HG03159 (cell line): ENCODE measurements around the gene RBBP5.

Source experiments
- ATAC-seq: cut with Tn5 transposase; IDR thresholded peaks from one replicate; pipeline ENCODE4 v1.9.1; 2021; ENCODE audit warnings: mild to moderate bottlenecking, moderate library complexity; ENCODE audit not compliant: unreplicated experiment

The RBBP5 gene

GRCh38 chr1:205133287-205133686, 11.5 kb upstream of the RBBP5 start:
- ATAC-seq = no peak

DNA sequence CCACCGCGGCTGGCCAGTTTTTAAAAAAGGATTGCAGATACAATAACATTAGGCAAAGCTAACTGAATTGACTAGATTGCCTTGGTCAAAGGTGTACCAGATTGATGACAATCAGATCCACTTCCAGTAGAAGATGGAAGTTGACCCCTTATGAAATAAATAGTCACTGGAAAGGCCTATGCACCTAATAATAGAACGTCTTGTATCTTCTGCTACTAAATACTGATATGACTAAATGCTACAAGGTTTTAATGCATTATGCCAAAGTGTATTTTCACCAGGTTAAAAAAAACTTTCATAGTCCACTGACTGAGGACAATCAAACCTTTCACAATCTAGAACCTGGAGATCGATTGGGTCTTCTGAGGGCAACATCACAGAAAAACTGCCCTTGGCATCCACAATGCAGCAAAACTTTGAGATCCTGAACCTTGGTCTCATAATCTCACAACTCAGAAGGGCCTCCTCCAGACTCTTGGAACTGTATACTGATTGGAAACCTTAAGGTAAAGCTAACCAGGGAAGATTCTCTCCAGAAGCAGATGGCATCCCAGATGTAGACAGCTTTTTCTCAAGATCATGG, 7.8 kb upstream of the RBBP5 start:
- ATAC-seq = no peak

DNA sequence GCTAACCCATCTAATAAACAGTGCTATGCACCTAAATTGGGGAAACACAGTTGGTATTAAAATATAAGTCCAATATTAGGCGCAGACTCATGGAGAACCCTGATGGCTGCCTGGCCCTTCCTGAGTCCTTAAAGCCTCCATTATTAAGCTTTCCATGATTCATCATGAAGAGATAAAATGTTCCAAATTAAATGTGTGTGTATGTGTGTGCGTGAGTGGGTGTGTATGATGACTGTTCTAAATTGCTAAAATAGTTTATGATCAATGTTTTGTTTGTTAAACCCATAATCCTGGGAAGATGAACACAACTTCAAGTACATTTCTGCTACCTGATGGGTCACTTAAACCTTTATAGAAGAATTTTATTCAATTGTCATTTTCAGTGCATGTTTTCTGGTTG, 6.3 kb upstream of the RBBP5 start:
- ATAC-seq = no peak

- ATAC-seq = no peak
Observed at GRCh38 chr1:205127646-205128045, 5.9 kb upstream of the RBBP5 start.

GRCh38 chr1:205124726-205125125, 2.9 kb upstream of the RBBP5 start:
- no peak for ATAC-seq

GRCh38 chr1:205122489-205122882, 708 bp upstream of the RBBP5 start:
- no peak for ATAC-seq

DNA sequence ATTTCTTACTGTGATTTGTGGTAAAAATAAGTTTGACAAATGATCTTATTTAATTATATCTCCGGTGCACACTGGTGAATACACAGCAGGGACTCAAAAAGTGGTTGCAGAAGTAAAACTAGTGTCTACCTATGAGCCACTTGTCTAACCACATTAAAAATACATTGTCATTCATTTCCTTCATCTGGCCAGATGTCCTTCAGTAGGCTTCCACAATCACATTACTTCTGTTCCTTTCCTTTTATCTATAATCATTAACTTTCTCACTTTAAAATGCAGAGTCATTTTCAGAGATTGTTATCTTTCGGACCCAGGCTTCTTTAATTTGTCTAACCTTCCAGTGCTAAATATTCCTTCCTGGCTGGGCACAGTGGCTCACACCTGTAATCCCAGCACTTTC, 3.0 kb downstream of the RBBP5 start:
- ATAC-seq = no peak

GRCh38 chr1:205111354-205111753, 10.4 kb downstream of the RBBP5 start:
- ATAC-seq = no peak

DNA sequence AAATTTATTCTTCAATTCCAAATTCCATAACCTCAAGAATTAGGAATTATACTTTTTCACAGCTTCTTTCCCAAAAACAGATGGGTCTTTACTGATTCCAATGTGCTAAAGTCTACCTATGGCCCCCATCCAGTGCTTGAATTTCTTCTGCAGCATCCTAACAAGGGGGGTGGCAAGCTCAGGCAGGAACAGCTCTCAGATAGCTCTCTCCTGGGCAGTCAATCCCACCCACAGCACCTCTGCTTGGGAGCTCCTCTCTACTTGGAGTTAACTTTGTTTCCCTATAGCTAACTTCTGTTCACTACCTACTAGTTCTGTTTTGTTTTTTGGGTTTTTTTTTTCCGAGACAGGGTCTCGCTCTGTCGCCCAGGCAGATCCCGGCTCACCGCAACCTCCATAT, 12.1 kb downstream of the RBBP5 start:
- no peak for ATAC-seq

- ATAC-seq = no peak
Observed at GRCh38 chr1:205109269-205109668, 12.5 kb downstream of the RBBP5 start.

DNA sequence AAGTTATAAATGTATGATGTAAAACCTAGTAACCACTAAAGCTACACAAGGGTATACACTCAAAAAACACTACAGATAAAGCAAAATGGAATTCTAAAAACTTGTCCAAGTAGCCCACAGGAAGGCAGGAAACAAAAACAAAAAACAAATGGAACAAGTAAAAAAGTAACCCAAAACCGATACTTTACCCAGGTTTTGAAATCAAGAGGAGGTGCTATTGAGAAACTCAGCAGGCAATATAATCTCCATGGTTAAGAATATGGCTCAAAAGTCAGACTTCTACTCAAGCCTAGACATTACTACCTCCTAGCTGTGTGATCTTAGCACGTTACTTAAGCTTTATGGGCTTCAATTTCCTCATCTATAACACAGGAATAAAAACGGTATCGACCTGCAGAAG, 13.3 kb downstream of the RBBP5 start:
- ATAC-seq = no peak

GRCh38 chr1:205107327-205107726, 14.5 kb downstream of the RBBP5 start:
- ATAC-seq = no peak

- ATAC-seq = no peak
Observed at GRCh38 chr1:205102404-205102803, 19.4 kb downstream of the RBBP5 start.

DNA sequence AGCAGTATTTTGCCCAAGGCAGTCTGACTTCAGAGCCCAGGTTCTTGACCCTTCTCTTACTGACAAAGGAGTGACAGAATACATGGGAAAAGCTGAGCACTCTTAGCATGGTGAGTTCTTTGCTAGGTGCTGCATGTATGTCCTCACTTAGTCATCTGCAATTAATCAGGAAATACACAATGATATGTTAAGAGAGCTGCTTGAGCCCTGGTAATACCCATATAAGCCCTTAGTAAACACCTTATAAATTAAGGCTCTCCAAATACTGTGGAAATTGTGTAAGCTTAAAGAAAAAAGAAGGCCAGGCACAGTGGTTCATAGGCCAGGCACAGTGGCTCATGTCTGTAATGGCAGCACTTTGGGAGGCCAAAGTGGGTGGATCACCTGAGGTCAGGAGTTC, 23.5 kb downstream of the RBBP5 start:
- no peak for ATAC-seq

DNA sequence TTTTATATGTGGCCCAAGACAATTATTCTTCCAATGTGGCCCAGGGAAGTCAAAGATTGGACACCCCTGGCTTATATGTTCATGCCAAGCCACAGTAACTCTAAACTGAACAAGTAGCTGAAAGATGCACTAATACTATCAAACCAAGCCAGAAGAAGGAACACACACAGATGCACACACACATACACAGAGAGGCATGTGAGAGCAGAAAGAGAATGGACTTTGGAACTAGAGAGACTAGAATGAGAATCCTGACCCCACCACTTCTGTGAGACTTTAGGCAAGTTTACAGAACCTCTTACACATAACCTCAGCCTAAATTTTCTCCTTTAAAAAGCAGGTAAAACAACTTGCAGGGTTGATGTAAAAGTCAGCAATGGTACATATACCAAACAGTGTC, 26.4 kb downstream of the RBBP5 start:
- ATAC-seq = no peak

- ATAC-seq = no peak
Observed at GRCh38 chr1:205091043-205091740, 30.6 kb downstream of the RBBP5 start.

- no peak for ATAC-seq
Observed at GRCh38 chr1:205088341-205088740, 33.4 kb downstream of the RBBP5 start.

- ATAC-seq = no peak
Observed at GRCh38 chr1:205084360-205084759, 37.4 kb downstream of the RBBP5 start, which contains the start of gene TMEM81. TMEM81 (minus strand) TSS chr1:205084460; CDS start chr1:205084320, 140 bp downstream.

DNA sequence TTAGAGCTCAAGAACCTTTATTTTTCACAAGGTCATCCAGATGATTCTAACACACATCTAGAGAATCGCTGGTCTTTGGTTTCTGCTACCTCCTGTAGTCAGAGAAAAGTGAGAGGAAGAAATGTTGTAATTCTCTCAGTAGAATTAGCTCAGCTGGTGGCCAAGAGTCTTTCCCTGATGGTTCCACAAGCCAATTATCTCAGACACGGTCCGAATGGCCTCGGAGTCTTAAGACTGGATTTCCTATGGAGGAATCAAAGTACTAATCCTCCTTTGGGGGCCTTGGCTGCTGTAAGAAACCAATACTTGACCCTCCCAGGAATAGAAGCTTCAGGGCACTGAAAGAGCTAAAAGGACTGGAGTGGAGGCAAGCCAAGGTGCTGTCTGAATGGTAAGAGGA, 39.3 kb downstream of the RBBP5 start:
- no peak for ATAC-seq

DNA sequence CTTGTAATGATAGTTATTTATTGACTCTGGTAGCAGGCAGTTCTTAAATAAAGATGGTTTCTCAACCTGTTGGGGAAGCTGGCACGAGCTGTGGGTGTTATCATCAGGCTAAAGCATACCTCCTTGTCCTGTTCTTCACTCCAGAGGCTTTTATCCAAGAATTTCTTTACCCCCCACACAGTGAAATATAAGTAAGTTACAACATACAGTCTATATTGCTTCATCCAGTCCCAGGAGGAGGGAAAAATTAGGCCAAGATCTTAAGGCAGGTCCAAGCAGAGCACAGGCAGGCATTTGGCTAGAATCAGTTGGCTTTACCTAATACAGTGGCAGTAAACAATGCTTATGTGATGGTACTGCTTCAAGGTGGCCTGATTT, 43.9 kb downstream of the RBBP5 start:
- ATAC-seq = no peak

- no peak for ATAC-seq
Observed at GRCh38 chr1:205077158-205077933, 44.4 kb downstream of the RBBP5 start.

- no peak for ATAC-seq
Observed at GRCh38 chr1:205076245-205076761, 45.5 kb downstream of the RBBP5 start.
